GM12878 (cell line): ENCODE results near the gene HINT3. TPM values are rescaled to one million over a fixed set of nuclear protein-coding genes. Genes with fewer than 3 reads are reported as not detected.
"Not testable (repeated sequence)": the region's sequence is repeated elsewhere in the genome, so short reads cannot be mapped to it uniquely, and the experiment has no call there.

Experiments
- ATAC-seq: fragments of 200-7000 bp; cut with Tn5 transposase; 3 replicates; pipeline ENCODE4 v1.9.1; 2020; ENCODE audit warnings: mild to moderate bottlenecking, moderate library complexity
- BruUV-seq: library from RNA; stranded (reverse); fragments of 400-500 nt; replicated peaks from 2 replicates; lab custom pipeline; 2021; lab: Mats Ljungman, UMichigan
- CTCF ChIA-PET: fragments of 300-600 bp; sonication (Branson Sonifier 250); formaldehyde crosslinking; extraction: SDS; loops from one replicate; lab custom pipeline; 2021; ENCODE audit warnings: inconsistent platforms; lab: Yijun Ruan, JAX
- POLR2A ChIA-PET: fragments of 350-600 bp; formaldehyde crosslinking; extraction: SDS; loops from one replicate; lab custom pipeline; 2021; ENCODE audit warnings: inconsistent platforms; lab: Charles Lee
- RAD21 ChIA-PET: fragments of 300-600 bp; sonication (Branson Sonifier 250); formaldehyde crosslinking; loops from one replicate; lab custom pipeline; 2023; ENCODE audit warnings: antibody characterized with exemption; ENCODE audit not compliant: unreplicated experiment; lab: Charles Lee
- SMC1A ChIA-PET: fragments of 300-600 bp; sonication (Branson Sonifier 250); formaldehyde crosslinking; loops from one replicate; lab custom pipeline; 2023; ENCODE audit not compliant: unreplicated experiment, uncharacterized antibody; lab: Charles Lee
- DNase-seq: peaks from one replicate; pipeline ENCODE4 v3.0.0-alpha.2; 2011; ENCODE audit warnings: low read depth, low spot score
- FAIRE-seq: peaks from 3 replicates; lab custom pipeline; 2011; peaks lifted over from hg19 to GRCh38; lab: Jason Lieb, UNC
- H2AFZ ChIP-seq: 2 replicates; pipeline ENCODE4 v1.6.0; 2011; ENCODE audit warnings: low read depth, low read length, control low read depth; ENCODE audit not compliant: control insufficient read depth
- H3K27ac ChIP-seq: 2 replicates; pipeline ENCODE4 v1.5.1; 2011; ENCODE audit warnings: control low read depth; ENCODE audit not compliant: control insufficient read depth, insufficient read depth
- H3K27me3 ChIP-seq, 2 experiments: replicated peaks in 1 of 2; 2 replicates each; pipeline versions ENCODE4 v1.6.0 to v1.6.1; 2011; ENCODE audit warnings: low read length in 1 of 2; ENCODE audit not compliant: control insufficient read depth in 2 of 2, insufficient read depth in 2 of 2
- H3K36me3 ChIP-seq, 2 experiments: 2 replicates each; pipeline ENCODE4 v1.5.1; 2011; ENCODE audit warnings: low read length in 1 of 2; ENCODE audit not compliant: control insufficient read depth in 2 of 2, insufficient read depth in 2 of 2
- H3K4me1 ChIP-seq: 2 replicates; pipeline ENCODE4 v1.6.1; 2011; ENCODE audit warnings: mild to moderate bottlenecking, low read length, moderate library complexity, mixed read lengths; ENCODE audit not compliant: control insufficient read depth, insufficient read depth
- H3K4me2 ChIP-seq: 2 replicates; pipeline ENCODE4 v1.6.0; 2011; ENCODE audit warnings: control low read depth; ENCODE audit not compliant: control insufficient read depth, insufficient read depth
- H3K4me3 ChIP-seq: fragments of 200-600 bp; sonication (generic); 2 replicates; pipeline ENCODE4 v1.5.1; 2016
- H3K79me2 ChIP-seq: 2 replicates; pipeline ENCODE4 v1.6.0; 2011; ENCODE audit warnings: low read length; ENCODE audit not compliant: control insufficient read depth, insufficient read depth
- H3K9ac ChIP-seq: 2 replicates; pipeline ENCODE4 v1.8.0; 2011; ENCODE audit warnings: low read length, control low read depth, mixed read lengths; ENCODE audit not compliant: control insufficient read depth, insufficient read depth
- H3K9me3 ChIP-seq: replicated peaks from 3 replicates; pipeline ENCODE4 v1.5.1; 2011; ENCODE audit warnings: mild to moderate bottlenecking, low read length; ENCODE audit not compliant: control insufficient read depth, insufficient read depth
- H4K20me1 ChIP-seq: 2 replicates; pipeline ENCODE4 v1.6.0; 2011; ENCODE audit not compliant: control insufficient read depth, insufficient read depth
- BMI1 ChIP-seq: fragments of 450-650 bp; IDR thresholded peaks from 2 replicates; pipeline ENCODE4 v1.6.1; 2016; ENCODE audit warnings: mild to moderate bottlenecking, moderate library complexity, borderline replicate concordance
- CBX5 ChIP-seq: sonication (generic); IDR thresholded peaks from 2 replicates; pipeline ENCODE4 v1.6.1; 2016; ENCODE audit warnings: low read depth, moderate library complexity, mild to moderate bottlenecking, inconsistent platforms
- ETV6 ChIP-seq, 2 experiments: fragments of 450-650 bp in 1 of 2; IDR thresholded peaks in 1 of 2; conservative IDR thresholded peaks in 1 of 2; 2 replicates each; pipeline ENCODE4 v1.6.1; 2014; ENCODE audit warnings: antibody characterized with exemption in 1 of 2, borderline replicate concordance in 1 of 2, low read depth in 1 of 2, mild to moderate bottlenecking in 1 of 2, moderate library complexity in 1 of 2
- GABPA ChIP-seq: IDR thresholded peaks from 2 replicates; pipeline ENCODE4 v1.6.1; 2014; ENCODE audit warnings: antibody characterized with exemption, low read depth, mild to moderate bottlenecking, inconsistent platforms
- HDAC2 ChIP-seq: fragments of 200-600 bp; sonication (generic); IDR thresholded peaks from 2 replicates; pipeline ENCODE4 v1.6.1; 2017
- JUNB ChIP-seq: IDR thresholded peaks from 2 replicates; pipeline ENCODE4 v1.6.1; 2016; ENCODE audit warnings: antibody characterized with exemption, mild to moderate bottlenecking
- MYC ChIP-seq: IDR thresholded peaks from 2 replicates; pipeline ENCODE4 v1.6.1; 2011; ENCODE audit warnings: mild to moderate bottlenecking, low read length, moderate library complexity, inconsistent platforms; ENCODE audit not compliant: insufficient read depth, insufficient replicate concordance, insufficient read length, severe bottlenecking
- PML ChIP-seq: IDR thresholded peaks from 2 replicates; pipeline ENCODE4 v1.6.1; 2012; ENCODE audit warnings: low read length, inconsistent platforms
- SIN3A ChIP-seq: IDR thresholded peaks from 2 replicates; pipeline ENCODE4 v1.6.1; 2012; ENCODE audit warnings: low read depth, low read length, improper control_type of control experiment
- SPI1 ChIP-seq: IDR thresholded peaks from 2 replicates; pipeline ENCODE4 v1.6.1; 2011; ENCODE audit warnings: low read depth, mild to moderate bottlenecking, low read length, moderate library complexity, borderline replicate concordance; ENCODE audit not compliant: insufficient read depth
- ZSCAN29 ChIP-seq: fragments of 450-650 bp; IDR thresholded peaks from 2 replicates; pipeline ENCODE4 v1.6.1; 2017; ENCODE audit warnings: mild to moderate bottlenecking, moderate library complexity
- WGBS: methylation state at CpG from one replicate; pipeline ENCODE4 v1.1.6; 2016; ENCODE audit warnings: low lambda C conversion rate; ENCODE audit not compliant: insufficient replicate concordance, insufficient coverage; ENCODE audit errors: missing lambda C conversion rate; 5-methylcytosine and 5-hydroxymethylcytosine counted together
- in situ Hi-C: fragments of 300-500 bp; cut with MboI; formaldehyde crosslinking; loops from 9 replicates; pipeline ENCODE4 v1.14.3; 2018; ENCODE audit warnings: mixed read lengths
- intact Hi-C: fragments of 100-400 bp; cut with micrococcal nuclease; formaldehyde crosslinking; loops from one replicate; pipeline ENCODE4 v1.14.2; 2022; ENCODE audit not compliant: unreplicated experiment
- polyA plus RNA-seq, 11 experiments: library from polyadenylated mRNA; depleted of rRNA in 4 of 11; unstranded in 6 of 11; stranded (reverse) in 5 of 11; fragments of >200 nt; fragmentation: Nextera tagmentation in 4 of 11; fragmentation: Illumina TruSeq in 1 of 11; extraction: Ambion mirVana in 4 of 11; extraction: Trizol in 1 of 11; gene quantifications; 1 replicate in 1 of 11; 2 replicates in 10 of 11; pipeline versions ENCODE4 v1.2.1 to v1.2.3, GENCODE V29; 2011 to 2016; ENCODE audit warnings: inconsistent platforms in 2 of 11, missing spikeins in 2 of 11, low read depth in 1 of 11
- total RNA-seq, 4 experiments: library from RNA; depleted of rRNA in 3 of 4; stranded (reverse); fragments of >200 nt in 3 of 4; fragmentation: Illumina TruSeq in 1 of 4; extraction: Trizol in 1 of 4; gene quantifications; 2 replicates each; pipeline versions ENCODE4 v1.2.1 to v1.2.3, GENCODE V29; 2013 to 2021
- TF ChIP-seq, protein P1 (sequence below): fragments of 450-650 bp; IDR thresholded peaks from 2 replicates; pipeline ENCODE4 v1.6.1; 2016; ENCODE audit warnings: mild to moderate bottlenecking

The HINT3 gene
- total and polyA plus RNA-seq, 10 of the 15 experiments (the other 5 are each of a cell fraction or from before 2014, with no cell fraction given) = 0.72 to 9.1 (median 5.4) TPM

DNA sequence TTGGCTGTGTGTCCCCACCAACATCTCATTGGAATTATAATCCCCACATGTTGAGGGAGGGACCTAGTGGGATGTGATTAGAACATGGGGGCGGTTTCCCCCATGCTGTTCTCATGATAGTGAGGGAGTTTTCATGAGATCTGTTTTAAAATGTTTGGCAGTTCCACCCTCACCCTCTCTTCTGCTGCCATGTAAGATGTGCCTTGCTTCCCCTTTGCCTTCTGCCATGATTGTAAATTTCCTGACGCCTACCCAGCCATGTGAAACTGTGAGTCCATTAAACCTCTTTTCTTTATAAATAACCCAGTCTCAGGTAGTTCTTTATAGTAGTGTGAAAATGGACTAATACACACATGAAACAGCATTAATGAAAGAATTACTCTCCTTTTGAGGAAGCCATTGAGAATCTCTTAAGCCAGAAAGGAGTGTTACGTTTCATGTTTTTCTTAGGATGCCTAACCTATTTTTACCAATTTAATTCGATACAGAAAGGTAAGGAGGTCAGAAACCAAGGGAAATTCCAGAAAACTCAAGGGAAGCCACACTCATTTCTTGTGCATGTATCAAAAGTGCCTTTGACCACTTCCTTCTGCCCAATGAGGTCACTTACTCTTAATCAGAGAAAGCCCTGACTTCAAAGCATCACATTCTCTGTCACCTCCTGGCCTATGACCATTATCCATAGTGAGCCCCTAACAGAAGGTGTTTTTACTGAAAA is 24.7 kb upstream of the HINT3 start (continued):
- TF ChIP-seq SPI1 (peak; percentile 51; the same call in 1 of the 2 replicates), BMI1 (no peak), MYC (no peak), CBX5 (0 out of 2 replicates have a peak, but pooled peaks have one; percentile 74), JUNB (peak; percentile 85), HDAC2 (no peak), GABPA (peak; percentile 77), ZSCAN29 (no peak), SIN3A (no peak)

DNA sequence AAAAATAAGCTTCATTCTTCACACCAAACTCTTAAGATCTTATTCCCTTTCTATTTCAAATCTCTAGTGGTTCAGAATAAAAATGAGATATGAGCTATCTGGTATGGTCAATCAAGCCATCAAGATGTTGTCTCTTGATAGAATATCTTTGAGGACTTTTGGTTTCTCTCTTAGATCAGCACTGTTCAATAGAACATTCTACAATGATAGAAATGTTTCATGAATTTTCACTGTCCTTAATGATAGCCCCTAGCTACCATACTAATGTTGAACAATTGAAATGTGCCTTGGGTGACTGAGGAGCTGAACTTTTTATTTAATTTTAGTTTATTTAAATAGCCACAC is 24.1 kb upstream of the HINT3 start:
- no TSS peak for BruUV-seq
- H3K4me3 ChIP-seq = no peak overlapping the region
- in situ Hi-C loops (no loop called here), intact Hi-C loops (no loop called here)
- POLR2A ChIA-PET = no interaction called here
- RAD21 ChIA-PET = interaction anchor here (0.7 to 1.4 kb wide), 6 partner anchors 9 to 151 kb away, joined by 3 to 5 read pairs (median 4); no protein-coding TSS in a partner anchor
- no peak overlapping the region for H3K4me2 ChIP-seq
- H3K9me3 ChIP-seq = no peaks in the 10 kb centered on the region
- no peak overlapping the region for H3K27ac ChIP-seq
- H3K4me1 ChIP-seq = no peaks in the 10 kb centered on the region; the same call in 1 of the 2 replicates
- DNase-seq (no peak), FAIRE-seq (no peak), ATAC-seq (peak; percentile 57)
- H3K9ac ChIP-seq = no peak overlapping the region
- H3K79me2 ChIP-seq = no peaks in the 10 kb centered on the region
- peaks cover 3 to 5% of the 10 kb centered on the region in 2 experiments for H3K36me3 ChIP-seq
- no peaks in the 10 kb centered on the region for H3K27me3 ChIP-seq
- no peaks in the 10 kb centered on the region for H4K20me1 ChIP-seq
- SMC1A ChIA-PET = interaction anchor here (0.6 to 1.8 kb wide), 9 partner anchors 9 to 1062 kb away, joined by 3 to 10 read pairs (median 4); no protein-coding TSS in a partner anchor
- no peak overlapping the region for H2AFZ ChIP-seq
- no peak for TF ChIP-seq ETV6 (conservative IDR thresholded peaks at IDR 0.05 in 1 of 2, IDR thresholded peaks at IDR 0.05 in 1 of 2; ENCODE audit: borderline replicate concordance in 1 of 2, low read depth in 1 of 2)
- TF ChIP-seq PML = peak; percentile 28; the same call in 1 of the 2 replicates
- TF ChIP-seq, protein P1, sequence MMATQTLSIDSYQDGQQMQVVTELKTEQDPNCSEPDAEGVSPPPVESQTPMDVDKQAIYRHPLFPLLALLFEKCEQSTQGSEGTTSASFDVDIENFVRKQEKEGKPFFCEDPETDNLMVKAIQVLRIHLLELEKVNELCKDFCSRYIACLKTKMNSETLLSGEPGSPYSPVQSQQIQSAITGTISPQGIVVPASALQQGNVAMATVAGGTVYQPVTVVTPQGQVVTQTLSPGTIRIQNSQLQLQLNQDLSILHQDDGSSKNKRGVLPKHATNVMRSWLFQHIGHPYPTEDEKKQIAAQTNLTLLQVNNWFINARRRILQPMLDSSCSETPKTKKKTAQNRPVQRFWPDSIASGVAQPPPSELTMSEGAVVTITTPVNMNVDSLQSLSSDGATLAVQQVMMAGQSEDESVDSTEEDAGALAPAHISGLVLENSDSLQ = no peak
- TF ChIP-seq, all 136 proteins: peak for 1
- CTCF ChIA-PET = interaction anchor here (0.6 to 1.5 kb wide), 10 partner anchors 9 to 176 kb away, joined by 3 to 10 read pairs (median 4); partner anchors contain the start of gene HINT3

DNA sequence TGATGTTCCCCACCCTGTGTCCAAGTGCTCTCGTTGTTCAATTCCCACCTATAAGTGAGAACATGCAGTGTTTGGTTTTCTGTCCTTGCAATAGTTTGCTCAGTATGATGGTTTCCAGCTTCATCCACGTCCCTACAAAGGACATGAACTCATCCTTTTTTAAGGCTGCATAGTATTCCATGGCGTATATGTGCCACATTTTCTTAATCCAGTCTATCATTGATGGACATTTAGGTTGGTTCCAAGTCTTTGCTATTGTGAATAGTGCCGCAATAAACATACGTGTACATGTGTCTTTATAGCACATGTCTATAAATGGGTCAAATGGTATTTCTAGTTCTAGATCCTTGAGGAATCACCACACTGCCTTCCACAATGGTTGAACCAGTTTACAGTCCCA is 21.1 kb upstream of the HINT3 start:
- ATAC-seq, H3K36me3 ChIP-seq, BruUV-seq, H3K27me3 ChIP-seq, in situ Hi-C loops, H3K27ac ChIP-seq, H3K4me2 ChIP-seq, intact Hi-C loops, FAIRE-seq, H3K4me1 ChIP-seq, CTCF ChIA-PET, H4K20me1 ChIP-seq, RAD21 ChIA-PET, POLR2A ChIA-PET, H2AFZ ChIP-seq, DNase-seq, H3K79me2 ChIP-seq, H3K9ac ChIP-seq, H3K4me3 ChIP-seq, H3K9me3 ChIP-seq: not testable (repeated sequence)
- SMC1A ChIA-PET = interaction anchor here (1.5 kb wide), 1 partner anchor 38 kb away, joined by 4 read pairs; no protein-coding TSS in a partner anchor
- 63% methylated on average over 5 of the region's 5 CpGs for WGBS
